UCSD-AML1 (cell line): ENCODE data around the gene GALNT10.

Experiments used
- DNase-seq: peaks from one replicate; lab custom pipeline; 2025; ENCODE audit not compliant: unreplicated experiment; lab: John Stamatoyannopoulos, UW

Gene GALNT10

DNA sequence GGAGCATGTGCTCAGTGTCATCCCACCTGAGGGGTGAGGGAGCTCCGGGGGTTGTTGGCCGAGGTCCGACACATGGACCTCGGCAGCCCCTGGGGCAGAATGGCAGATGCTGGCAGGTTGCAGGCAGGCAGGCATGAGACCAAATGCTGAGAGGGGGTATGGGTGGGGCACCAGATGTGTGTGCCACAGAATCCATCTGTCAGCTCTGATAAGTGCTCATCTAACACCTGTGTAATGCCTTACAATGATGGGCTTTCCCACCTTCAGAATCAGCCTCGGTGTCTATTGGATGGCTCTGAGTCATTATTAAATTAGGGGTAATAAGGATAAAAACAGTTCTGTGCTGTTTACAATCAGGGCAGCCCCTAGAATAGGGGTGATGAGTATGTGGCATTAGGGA is 182.1 kb downstream of the GALNT10 start:
- DNase-seq: no peak

DNA sequence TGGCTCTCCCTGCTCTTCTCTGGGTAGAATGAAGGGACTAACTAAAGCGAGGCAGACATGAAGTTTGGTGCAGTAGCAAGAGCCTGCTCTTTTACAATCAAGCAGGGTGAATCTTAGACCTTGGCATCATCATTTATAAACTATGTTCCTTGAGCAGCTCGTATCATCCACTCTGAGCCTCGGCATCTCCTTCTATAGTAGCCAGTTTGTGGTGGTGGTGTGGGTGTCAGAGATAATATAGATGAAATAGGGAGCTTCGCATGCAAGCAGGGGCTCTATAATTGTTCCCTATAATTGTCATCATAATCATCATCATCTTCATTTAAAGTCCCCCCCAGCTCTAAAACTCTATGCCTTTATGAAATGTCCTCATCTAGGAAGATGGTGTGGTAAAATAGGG is 182.8 kb downstream of the GALNT10 start:
- no peak for DNase-seq

DNA sequence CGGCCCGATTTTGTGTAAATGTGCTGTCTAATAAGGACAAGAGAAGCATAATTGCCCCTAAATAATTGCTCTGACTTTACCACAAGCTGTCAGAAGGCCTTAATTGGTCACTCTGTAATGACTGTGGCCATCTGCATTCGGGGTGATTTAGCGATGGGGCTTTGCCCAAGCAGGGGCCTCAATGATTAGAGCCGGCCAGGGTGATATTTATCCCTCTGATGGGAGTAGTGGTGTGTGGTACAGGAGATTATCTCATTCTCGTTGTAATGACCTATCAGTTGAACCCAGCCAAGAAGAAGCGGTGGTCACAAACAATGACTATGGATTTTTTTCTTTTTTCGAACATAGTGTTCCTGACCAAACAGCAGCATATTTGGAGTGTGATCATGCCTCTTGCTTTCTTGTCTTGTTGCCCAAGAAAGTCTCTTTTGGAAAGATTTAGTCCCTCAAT is 183.2 kb downstream of the GALNT10 start:
- DNase-seq: no peak

DNA sequence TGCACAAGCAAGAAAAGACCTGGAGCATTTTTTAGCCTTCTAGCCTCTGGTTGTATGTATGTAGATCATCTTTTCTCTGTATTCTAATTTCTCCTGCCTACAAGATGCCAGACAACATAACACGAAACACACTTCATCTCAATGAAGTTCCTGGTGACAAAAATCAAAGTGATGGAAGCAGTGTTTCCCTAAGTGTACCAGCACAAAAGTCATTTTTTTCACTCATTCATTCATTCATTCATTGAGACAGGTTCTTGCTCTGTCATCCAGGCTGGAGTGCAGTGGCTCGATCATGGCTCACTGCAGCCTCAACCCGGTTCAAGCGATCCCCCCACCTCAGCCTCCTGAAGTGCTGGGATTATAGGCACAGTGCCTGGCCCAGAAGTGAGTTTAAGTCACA is 183.7 kb downstream of the GALNT10 start:
- DNase-seq: no peak

DNA sequence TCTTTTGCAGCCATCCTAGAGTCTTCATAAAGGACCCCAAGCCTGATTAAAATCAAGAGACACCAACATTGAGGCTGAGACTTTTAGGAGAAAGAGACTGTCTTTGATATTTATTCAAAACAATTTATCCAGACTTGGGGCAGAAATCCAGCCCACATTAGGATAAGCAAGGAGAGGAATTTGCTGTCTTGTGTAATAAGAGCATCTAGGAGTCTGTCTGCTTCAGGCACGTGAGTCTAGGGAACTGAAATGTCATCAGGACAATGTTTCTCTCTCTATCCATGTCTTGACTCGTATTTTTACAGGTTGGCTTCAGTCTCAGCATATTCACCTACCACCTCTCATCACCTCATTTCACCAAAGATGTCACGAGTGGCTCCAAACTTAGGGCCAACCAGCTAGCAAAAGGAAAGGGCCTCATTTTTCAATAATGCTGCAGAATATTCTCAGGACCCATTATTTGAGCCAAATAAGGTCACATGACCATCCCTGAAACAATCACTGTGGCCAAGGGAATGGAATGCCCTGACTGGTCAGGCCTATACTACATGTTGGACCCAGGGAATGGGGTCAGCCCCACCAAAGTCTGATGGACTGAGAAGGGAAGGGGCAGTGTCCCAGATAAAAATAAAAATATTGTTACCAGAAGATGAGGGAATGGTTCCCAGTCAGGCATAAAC is 184.9 kb downstream of the GALNT10 start:
- no peak for DNase-seq

DNA sequence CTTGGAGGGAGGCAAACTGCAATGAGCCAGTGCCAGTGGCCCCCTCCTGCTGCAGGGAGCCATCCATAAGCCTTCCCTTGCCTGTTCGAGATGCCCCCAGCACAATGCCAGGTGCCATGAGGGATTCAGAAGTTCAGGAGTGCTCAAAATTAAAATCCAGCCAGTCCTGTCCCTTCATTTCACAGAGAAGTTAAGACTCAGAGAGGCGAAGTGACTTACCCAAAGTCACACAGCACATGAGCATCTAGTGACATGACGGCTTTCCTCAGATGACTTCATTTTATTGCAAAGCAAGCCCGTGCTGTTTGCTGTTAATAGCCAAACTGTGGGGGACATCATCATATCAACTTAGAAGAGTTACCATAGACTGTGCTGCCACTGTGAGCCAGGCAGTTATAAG is 185.9 kb downstream of the GALNT10 start:
- no peak for DNase-seq

DNA sequence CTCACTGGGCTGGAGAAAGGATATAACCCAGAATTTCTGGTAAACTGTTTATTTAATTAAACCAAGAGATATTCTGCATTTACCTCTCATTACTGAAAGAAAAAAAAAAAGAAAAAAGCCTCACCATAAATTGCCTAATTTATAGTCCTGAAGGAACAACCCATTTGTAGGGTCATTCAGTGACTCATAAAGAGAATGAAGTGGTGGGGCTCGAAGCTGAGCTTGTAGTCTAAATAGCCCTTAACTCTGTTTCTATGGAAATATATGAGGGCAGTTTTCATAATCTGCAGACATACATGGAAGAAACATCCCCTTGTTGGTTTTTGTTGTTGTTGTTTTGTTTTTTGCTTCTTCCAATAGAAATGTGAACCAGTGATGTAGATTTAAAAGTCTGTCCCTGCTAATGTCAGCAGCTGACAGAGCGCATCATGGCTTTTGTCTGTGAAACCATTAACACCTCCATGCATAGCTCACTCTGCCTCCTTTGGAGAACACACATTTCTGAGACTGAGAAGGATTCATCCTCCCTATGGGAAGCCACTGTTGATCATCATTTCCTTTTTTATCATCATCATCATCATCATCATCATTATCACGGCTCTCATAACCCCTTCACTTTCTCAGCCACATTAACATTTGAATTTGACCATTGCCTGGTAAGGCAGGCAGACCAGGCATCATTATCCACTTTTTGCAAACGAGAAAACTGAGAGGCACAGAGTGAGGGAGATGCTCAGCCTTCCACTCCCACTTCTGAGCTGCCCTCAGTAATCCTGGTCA is 187.4 kb downstream of the GALNT10 start:
- no peak for DNase-seq

DNA sequence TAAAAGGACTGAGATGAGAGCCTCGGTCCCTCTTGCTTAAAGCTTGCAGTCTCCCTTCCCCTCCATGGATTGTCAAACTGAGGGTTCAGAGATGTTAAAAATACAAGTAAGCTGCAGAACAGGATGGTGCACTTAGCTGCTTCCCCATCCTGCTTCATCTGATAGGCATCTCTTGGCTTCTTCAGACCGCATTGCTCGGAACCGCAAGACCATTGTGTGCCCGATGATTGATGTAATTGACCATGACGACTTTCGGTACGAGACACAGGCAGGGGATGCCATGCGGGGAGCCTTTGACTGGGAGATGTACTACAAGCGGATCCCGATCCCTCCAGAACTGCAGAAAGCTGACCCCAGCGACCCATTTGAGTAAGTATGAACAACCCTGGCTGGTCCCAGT is 189.7 kb downstream of the GALNT10 start:
- DNase-seq: no peak

DNA sequence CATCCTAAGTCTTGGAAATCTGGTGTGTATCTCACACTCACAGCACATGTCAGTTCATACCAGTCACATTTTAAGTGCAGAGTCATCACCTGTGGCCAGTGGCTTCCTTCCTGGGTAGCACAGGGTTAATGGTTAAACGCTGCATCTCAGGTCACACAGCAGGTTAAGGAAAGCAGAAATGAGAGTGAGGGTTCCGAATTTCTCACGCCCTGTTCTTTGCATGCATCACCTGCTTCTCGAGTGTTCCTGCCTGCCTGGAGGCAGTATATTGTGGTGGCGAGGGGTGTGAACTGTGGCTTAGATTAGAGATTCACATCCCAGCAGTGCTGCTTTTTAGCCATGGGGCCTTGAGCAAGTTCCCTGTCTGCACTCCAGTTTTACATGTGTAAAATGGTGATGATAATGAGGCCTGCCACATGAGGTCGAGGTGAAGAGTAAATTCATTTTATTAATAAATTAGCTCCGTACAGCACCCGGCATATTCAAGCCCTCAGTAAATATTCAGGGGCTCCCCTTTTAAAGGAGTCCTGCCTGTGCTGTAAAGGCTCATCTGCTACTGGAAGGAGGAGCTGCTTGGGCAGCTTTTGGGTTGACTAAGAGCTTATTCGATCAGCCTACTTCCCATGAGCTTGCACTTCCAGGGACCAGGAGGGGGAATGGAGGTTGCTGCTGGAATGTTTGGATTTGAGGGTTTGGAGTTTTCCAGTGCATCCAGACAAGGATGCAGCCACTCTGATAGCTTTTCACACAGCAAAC is 194.1 kb downstream of the GALNT10 start:
- no peak for DNase-seq

DNA sequence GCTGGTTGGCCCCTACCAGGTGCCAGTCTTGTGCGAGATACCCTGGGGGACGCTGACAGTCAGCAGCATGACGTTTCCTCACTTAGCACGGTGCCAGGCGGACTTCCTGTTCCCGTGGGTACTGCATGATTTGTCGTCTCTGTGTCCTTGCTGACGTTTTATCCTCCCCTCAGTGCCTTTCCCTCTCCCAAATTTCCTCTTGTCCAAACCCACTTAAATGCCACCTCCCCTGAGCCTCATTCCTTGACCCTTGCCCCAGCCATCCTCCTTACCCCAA is 194.6 kb downstream of the GALNT10 start:
- no peak for DNase-seq

DNA sequence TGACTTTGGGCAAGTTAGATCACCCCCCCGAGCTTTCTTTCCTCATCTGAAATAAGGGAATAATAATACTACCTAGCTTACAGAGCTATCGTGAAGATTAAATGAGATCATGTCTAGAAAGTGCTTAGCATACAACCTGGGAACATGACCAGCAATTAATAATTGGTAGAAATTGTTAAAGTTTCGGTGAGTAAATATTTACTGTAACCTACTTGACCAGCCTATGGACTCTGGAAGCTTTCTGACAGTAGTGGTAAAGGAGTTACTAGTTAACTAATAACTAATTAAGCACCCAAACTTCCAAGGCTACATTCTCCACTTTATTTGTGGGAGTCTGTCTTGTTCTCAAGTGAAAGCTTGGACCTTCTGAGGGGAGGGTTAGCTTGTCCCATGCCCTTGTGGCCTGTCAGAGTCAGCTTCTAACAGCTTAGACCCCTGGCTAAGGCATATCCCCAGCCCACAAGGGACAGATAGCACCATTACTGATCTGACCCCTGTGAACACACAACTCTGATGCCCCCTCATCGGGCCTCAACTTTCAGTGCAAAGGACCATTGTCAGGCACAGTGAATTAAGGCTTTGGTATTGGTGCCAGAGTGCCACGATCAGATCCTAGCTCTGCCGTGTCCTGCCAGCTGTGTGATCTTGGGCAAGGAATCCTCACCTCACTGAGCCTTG is 196.6 kb downstream of the GALNT10 start:
- no peak for DNase-seq

DNA sequence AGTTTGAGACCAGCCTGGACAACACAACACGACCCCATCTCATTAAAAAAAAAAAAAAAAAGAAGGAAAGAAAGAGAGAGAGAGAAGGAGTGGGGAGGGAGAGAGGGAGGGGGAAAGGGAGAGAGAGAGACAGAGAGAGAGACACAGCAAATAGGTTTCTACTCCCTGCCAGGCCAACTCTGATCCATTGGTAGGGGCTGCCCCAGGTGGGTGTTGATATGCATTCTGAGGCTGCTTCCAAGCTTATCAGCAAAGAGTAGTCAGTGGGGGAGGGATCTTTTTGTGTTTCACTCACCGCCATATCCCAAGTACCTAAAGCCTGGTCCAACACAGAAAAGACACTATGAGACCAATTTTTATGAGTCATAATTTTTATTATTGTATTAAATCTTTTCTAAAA is 198.3 kb downstream of the GALNT10 start:
- DNase-seq: no peak

DNA sequence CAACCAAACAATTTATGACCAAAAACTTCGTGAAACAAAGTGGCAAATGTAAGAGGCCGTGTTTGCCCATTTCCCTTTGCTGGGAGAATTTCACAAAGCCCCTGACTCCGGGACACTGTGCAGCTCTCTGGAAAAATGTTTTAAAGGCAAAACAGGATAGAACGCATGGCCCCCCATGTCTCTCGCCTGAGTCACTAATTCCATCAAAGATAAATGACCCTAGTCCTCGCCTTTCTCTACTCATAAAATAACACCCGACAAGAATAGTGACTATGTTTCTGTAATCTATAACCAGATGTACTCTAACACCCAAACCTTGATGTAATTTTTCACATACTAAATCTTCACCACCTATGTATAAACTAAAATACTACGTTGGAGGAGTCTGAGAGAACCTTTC is 199.6 kb downstream of the GALNT10 start:
- no peak for DNase-seq

DNA sequence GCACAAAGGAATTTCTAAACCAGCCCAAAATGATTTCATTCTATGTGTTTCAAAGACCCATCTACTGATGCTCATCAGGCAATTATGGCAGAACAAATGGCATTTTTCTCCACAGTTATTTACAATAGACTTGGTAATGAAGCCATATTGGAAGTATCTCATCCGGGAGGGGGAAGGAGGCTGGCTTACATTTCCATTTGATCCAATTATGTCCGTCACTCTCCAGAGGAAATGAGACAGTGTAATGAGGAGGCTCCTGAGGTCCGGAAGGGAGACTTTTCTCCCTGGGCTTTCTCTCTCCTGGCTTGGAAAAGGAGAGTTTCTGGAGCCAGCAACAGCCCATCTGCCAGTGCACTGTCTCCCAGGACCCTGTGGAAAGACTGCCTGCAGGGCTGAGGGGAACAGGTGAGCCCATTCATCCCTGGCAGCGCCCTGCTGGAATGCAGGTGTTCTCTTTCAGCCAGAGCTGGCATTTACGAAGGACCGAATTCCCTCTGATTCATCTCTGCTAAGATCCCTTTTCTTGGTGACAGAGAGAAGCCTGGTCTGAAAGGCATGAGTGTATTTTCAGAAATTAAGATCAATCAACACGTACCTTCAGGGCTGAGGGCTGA is 200.3 kb downstream of the GALNT10 start:
- no peak for DNase-seq

DNA sequence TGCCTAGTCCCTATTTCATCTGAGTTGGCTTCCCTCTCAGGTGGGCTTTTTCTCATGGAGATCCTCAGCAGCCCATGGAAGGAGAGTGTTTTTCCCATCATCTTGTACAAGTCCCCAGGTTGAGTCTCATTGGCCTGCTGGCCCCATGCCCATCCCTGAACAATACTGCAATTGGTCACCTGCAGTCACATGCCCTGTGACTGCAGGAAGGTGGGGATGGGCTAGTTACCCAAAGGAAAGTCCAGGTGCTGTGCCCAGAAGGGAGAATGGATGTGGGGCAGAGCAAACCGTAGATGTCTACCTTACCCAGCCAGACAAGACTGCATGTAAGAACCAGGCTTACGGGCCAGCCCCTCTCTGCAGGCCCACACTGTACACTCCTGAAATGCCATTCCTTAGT is 201.3 kb downstream of the GALNT10 start:
- DNase-seq: no peak

DNA sequence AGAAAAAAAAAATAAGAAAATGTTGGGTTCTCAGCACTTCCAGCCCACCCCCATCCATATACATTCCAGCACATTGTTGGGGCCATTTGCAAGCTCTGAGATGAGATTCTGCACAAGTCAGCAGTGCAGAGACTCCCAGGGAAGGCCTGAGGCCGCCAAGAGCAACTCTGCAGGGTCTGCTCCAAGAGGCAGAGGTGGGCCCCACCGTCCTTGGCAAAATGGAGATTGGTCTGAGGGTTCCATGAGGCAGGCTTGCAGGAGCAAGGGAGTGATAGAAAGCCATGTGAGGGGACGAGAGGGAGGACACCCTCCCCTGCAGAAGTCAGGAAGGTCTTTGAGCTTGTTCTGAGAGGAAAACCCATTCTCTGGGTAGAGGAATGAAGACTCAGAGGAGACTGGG is 203.3 kb downstream of the GALNT10 start:
- DNase-seq: no peak

DNA sequence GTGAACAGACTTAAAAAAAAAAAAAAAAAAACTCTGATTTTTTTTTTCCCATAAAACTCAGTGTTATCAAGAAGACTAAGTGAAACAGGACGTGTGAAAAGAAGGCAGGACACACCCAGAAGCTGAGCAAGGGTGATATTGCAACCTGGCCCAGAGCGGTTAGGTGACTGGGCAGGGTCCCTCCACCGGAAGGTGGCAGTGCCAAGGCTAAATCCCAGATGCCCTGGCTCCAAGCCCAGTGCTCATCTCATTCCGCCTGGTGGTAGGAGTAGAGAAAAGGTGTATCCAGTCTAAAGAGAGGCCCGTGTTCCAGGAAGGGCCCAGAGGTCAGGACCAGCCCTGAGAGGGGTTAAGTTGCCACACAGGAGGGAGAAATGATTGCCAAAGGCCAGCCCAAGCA is 203.8 kb downstream of the GALNT10 start:
- DNase-seq: no peak

DNA sequence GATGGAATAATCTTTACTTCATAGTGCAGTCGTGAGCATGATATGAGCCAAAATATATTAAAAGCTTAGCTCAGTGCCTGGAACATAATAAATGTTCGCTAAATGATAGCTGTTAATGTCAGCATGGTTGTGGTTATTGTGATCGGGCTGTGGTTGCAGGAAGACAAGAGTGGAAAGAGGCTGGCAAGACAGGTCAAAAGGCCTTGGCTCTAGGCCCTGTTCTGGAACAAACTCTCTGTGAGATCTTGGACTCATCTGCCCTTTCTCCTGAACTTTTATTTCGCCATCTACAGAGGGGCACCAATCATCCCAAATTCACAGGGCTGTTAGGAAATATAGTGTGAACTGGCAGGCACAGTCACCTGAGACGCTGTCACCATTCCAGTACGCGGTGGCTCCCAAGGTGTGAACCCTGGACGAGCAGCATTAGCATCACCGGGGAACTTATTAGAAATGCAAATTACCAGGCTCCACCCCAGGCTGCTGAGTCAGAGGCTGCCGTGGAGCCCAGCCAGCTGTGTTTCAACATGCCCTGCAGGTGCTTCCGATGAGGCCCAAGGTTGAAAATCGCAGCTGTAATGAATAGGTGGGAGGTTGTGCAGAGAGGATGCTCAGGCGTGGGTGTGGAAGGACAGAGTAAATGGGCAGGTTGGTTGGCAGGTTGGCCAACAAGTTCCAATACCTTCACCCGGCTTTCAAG is 205.0 kb downstream of the GALNT10 start:
- DNase-seq: no peak

DNA sequence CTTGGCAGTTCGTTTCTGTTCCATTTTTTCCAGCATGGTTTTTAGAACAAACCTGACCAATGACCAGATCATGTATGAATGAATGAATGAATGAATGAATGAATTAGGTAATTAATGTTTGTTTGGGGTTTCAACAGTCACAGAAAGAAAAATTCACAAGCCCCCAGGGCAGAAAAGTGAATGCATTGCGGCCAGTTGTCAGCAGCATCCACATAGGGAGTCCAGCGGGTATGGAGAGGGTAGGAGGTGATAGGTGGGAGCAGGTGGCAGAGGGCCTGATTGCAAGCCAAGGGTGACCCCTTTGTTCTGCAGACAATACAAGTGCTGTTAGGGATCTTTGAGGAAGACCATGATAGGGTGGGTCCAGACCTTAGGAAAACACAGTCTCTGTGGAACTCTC is 205.6 kb downstream of the GALNT10 start:
- no peak for DNase-seq

DNA sequence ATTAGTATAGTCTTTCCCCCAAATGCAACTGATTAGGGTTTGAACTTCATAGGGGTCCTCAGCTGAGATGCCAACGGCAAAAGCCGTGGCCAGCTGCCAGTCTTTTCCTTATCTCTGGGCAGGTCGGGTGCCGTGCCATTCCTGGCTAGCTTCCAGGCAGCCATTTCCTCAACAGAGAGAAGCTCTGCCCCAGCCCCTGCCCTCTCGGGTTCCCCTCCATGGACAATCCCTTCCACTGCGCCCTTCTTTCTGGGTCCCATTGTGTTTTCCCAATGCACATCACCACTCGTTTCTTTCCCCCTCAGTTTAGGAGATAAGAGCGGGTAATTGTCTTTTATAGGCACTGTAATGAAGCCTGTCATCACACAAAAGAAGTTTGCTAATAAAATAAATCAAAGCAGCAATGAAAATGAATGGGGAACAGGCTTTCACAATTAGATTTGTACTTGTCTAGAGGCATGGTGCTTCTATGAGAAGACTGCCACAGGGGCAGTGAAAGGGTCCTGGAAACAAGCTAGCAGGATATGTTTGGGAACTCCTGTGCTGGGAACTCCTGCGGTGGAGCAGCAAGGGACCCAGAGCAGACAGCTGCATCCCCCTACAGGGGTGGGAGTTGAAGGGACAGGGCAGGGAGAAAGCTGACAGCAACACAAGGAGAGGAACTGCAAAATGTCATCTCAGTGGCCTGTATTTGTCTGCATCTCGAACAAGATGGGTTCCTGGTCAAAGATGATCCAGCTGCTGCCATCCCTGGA is 207.3 kb downstream of the GALNT10 start:
- no peak for DNase-seq
